HG03571 (cell line): ENCODE results near the gene CHURC1.

Experiments used
- ATAC-seq: cut with Tn5 transposase; IDR thresholded peaks from one replicate; pipeline ENCODE4 v1.9.1; 2021; ENCODE audit not compliant: unreplicated experiment

The CHURC1 gene

GRCh38 chr14:64983439-64984310 lies 69.4 kb downstream of the CHURC1 start:
- ATAC-seq = no peak
